Measurements from ENCODE around the gene URB2. TPM values are rescaled to one million over a fixed set of nuclear protein-coding genes. Genes with fewer than 3 reads are reported as not detected.

Gene URB2
- total RNA-seq, 4 donors from 2014 or later: 11.0 to 14.1 (median 11.7) TPM

- Histone ChIP-seq H3K27me3 (no peaks in the 10 kb centered on the region), H3K4me1 (no peaks in the 10 kb centered on the region), H3K36me3 (no peaks in the 10 kb centered on the region), H3K9me3 (no peaks in the 10 kb centered on the region), H3K4me3 (no peak overlapping the region), H3K27ac (no peak overlapping the region)
- DNase-seq (ENCODE audit: low spot score in 2 of 2): no peak
- 56% methylated on average over 2 of the region's 2 CpGs for WGBS
- TF ChIP-seq POLR2A (IDR thresholded peaks at IDR 0.05) (no peak), POLR2AphosphoS5 (IDR thresholded peaks at IDR 0.05) (no peak), EP300 (IDR thresholded peaks at IDR 0.05) (no peak)
These were observed 46.2 kb downstream of the URB2 start for GRCh38 chr1:229672246-229672645.

GRCh38 chr1:229674042-229674441, 48.0 kb downstream of the URB2 start:
- DNase-seq (ENCODE audit: low spot score in 2 of 2): no peak
- H3K27me3 ChIP-seq: no peaks in the 10 kb centered on the region
- WGBS: 31% methylated on average over 3 of the region's 5 CpGs
- no peak for TF ChIP-seq POLR2AphosphoS5 (IDR thresholded peaks at IDR 0.05)
- TF ChIP-seq EP300 (IDR thresholded peaks at IDR 0.05): no peak
- no peak overlapping the region for H3K27ac ChIP-seq
- no peaks in the 10 kb centered on the region for H3K4me1 ChIP-seq
- no peaks in the 10 kb centered on the region for H3K9me3 ChIP-seq
- H3K4me3 ChIP-seq: no peak overlapping the region
- H3K36me3 ChIP-seq: no peaks in the 10 kb centered on the region

GRCh38 chr1:229675396-229675795, 49.3 kb downstream of the URB2 start:
- Histone ChIP-seq H3K27me3 (no peaks in the 10 kb centered on the region), H3K4me1 (no peaks in the 10 kb centered on the region), H3K4me3 (no peak overlapping the region), H3K27ac (no peak overlapping the region), H3K9me3 (no peaks in the 10 kb centered on the region), H3K36me3 (no peaks in the 10 kb centered on the region)
- TF ChIP-seq CTCF (IDR thresholded peaks at IDR 0.05) (no peak), POLR2A (IDR thresholded peaks at IDR 0.05) (no peak), EP300 (IDR thresholded peaks at IDR 0.05) (no peak), POLR2AphosphoS5 (IDR thresholded peaks at IDR 0.05) (no peak)
- DNase-seq (ENCODE audit: low spot score in 2 of 2): no peak

- H3K4me3 ChIP-seq: no peak overlapping the region
- no peak for DNase-seq (ENCODE audit: low spot score in 2 of 2)
- no peaks in the 10 kb centered on the region for H3K27me3 ChIP-seq
- TF ChIP-seq EP300 (IDR thresholded peaks at IDR 0.05): no peak
- TF ChIP-seq POLR2AphosphoS5 (IDR thresholded peaks at IDR 0.05): no peak
- TF ChIP-seq POLR2A (IDR thresholded peaks at IDR 0.05): no peak
- no peak for TF ChIP-seq CTCF (IDR thresholded peaks at IDR 0.05)
- peaks cover 12% of the 10 kb centered on the region for H3K9me3 ChIP-seq
- no peak overlapping the region for H3K27ac ChIP-seq
- whole genome bisulfite sequencing: 100% methylated on average over 2 of the region's 2 CpGs
- no peaks in the 10 kb centered on the region for H3K36me3 ChIP-seq
- no peaks in the 10 kb centered on the region for H3K4me1 ChIP-seq
These were observed 59.1 kb downstream of the URB2 start for GRCh38 chr1:229685149-229685548.

- Histone ChIP-seq H3K27ac (no peak overlapping the region), H3K9me3 (peaks cover 12% of the 10 kb centered on the region), H3K27me3 (no peaks in the 10 kb centered on the region), H3K4me1 (no peaks in the 10 kb centered on the region), H3K4me3 (no peak overlapping the region), H3K36me3 (no peaks in the 10 kb centered on the region)
- WGBS: 100% methylated on average over 1 of the region's 4 CpGs
- no peak for DNase-seq (ENCODE audit: low spot score in 2 of 2)
- no peak for TF ChIP-seq EP300 (IDR thresholded peaks at IDR 0.05)
- no peak for TF ChIP-seq POLR2A (IDR thresholded peaks at IDR 0.05)
- TF ChIP-seq POLR2AphosphoS5 (IDR thresholded peaks at IDR 0.05): no peak
- no peak for TF ChIP-seq CTCF (IDR thresholded peaks at IDR 0.05)
These were observed 63.2 kb downstream of the URB2 start for GRCh38 chr1:229689273-229689672.

GRCh38 chr1:229689904-229690303, 63.9 kb downstream of the URB2 start:
- no peaks in the 10 kb centered on the region for H3K27me3 ChIP-seq
- no peak overlapping the region for H3K4me3 ChIP-seq
- 82% methylated on average over 6 of the region's 7 CpGs for WGBS
- H3K27ac ChIP-seq: no peak overlapping the region
- DNase-seq (ENCODE audit: low spot score in 2 of 2): no peak
- H3K36me3 ChIP-seq: no peaks in the 10 kb centered on the region
- TF ChIP-seq POLR2A (IDR thresholded peaks at IDR 0.05) (no peak), EP300 (IDR thresholded peaks at IDR 0.05) (no peak), POLR2AphosphoS5 (IDR thresholded peaks at IDR 0.05) (no peak), CTCF (IDR thresholded peaks at IDR 0.05) (no peak)
- peaks cover 5% of the 10 kb centered on the region for H3K4me1 ChIP-seq
- H3K9me3 ChIP-seq: peaks cover 12% of the 10 kb centered on the region

All from suprapubic skin (tissue), 4 donors.